GM21360 (cell line): Measurements from ENCODE around the gene HLA-E.
"Not testable (repeated sequence)": the region's sequence is repeated elsewhere in the genome, so short reads cannot be mapped to it uniquely, and the experiment has no call there.

Source experiments
- ATAC-seq: cut with Tn5 transposase; IDR thresholded peaks from one replicate; pipeline ENCODE4 v1.9.1; 2021; ENCODE audit warnings: mild to moderate bottlenecking, moderate library complexity; ENCODE audit not compliant: unreplicated experiment

The HLA-E gene

DNA sequence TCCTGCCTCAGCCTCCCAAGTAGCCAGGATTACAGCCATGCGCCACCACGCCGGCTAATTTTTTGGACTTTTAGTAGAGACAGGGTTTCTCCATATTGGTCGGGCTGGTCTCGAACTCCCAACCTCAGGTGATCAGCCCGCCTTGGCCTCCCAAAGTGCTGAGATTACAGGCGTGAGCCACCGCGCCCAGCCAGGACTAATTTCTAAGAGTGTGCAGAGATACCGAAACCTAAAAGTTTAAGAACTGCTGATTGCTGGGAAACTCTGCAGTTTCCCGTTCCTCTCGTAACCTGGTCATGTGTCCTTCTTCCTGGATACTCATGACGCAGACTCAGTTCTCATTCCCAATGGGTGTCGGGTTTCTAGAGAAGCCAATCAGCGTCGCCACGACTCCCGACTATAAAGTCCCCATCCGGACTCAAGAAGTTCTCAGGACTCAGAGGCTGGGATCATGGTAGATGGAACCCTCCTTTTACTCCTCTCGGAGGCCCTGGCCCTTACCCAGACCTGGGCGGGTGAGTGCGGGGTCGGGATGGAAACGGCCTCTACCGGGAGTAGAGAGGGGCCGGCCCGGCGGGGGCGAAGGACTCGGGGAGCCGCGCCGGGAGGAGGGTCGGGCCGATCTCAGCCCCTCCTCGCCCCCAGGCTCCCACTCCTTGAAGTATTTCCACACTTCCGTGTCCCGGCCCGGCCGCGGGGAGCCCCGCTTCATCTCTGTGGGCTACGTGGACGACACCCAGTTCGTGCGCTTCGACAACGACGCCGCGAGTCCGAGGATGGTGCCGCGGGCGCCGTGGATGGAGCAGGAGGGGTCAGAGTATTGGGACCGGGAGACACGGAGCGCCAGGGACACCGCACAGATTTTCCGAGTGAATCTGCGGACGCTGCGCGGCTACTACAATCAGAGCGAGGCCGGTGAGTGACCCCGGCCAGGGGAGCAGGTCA, at the start of gene HLA-E:
Gene HLA-E (plus strand): TSS at position 429 of the 945 bp plus-strand sequence. CDS start 23 bp downstream, at position 452.
- ATAC-seq, result peak; percentile 70

DNA sequence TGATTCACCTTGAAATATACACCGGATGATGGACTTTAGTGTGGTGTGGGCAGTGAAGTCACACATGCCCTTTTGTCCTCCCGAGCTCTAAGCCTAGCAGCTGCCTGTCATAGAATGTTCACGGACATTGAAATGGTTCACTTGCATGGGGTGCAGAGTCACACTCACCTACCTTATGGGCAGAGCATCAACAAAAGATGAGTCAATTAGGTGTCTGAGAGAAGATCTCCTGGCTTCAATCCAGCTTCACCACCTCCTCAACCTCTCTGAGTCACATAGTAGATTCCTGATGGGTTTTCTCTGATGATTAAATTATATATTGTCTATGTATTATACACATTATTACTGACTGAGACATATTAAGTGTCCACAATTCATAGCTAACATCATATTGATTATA, 48.1 kb upstream of the HLA-E start:
- no peak for ATAC-seq

DNA sequence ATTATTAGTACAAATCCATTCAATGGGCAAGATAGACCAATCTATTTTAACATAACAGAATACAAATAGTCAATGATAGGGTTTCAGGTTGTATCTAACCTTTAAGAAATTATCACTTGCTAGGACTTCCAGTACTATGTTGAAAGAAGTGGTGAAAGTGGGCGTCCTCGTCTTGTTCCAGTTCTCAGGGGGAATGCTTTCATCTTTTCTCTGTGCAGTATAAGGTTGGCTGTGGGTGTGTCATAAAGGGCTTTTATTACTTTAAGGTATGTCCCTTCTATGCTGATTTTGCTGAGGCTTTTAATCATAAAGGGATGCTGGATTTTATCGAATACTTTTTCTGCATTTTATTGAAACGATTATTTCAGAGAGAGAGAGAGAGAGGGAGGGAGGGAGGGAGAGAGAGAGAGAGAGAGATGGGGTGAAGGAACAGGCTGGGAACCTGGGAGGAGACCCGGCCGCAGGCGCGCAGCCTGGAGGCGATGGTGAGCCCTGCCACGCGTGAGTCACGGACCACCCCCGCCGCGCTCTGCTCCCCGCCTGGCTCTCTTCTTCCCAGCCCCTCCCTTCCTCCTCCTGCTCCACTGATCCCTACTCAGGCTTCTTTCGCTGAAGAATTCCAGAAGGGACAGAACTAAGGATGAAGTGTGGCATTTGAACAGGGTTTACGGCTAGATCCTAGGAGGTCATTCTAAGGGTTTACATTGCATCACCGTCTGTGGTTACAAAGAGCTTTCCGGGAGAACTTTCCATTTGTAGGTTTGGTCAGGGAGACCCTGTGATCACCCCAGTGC, 45.5 kb upstream of the HLA-E start:
- no peak for ATAC-seq

DNA sequence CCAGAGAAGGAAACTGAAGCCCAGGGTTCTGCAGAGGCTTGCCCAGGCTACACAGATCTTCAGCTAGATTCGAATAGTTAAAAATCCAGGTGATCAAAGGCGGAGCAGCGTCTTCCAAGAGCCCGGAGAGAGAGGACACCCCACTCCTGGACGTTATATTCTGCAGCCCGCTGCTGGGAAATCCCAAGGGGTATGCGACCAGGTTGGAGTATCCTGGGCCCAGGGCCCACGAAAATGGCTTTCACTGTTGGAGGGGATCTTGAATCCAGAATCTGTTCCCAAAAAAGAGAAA, 44.9 kb upstream of the HLA-E start:
- ATAC-seq, result no peak

DNA sequence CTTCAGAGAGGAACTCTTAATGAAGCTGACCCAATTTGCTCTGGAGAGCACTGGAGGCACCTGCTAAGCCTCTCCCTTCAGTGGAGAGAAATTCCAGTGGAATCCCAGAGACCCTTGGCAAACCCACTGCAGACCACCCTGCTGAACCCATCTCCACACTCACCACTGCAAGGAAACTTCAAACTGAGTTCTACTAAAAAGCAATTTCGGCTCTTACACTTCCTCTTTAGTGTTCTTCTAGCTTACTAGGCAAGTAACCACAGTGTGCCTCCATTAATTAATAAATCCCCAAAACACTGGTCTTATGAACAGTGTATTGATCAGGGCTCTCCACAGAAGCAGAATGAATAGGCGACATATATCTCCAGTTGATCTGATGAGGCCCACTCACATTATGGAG, 43.0 kb upstream of the HLA-E start:
- no peak for ATAC-seq

DNA sequence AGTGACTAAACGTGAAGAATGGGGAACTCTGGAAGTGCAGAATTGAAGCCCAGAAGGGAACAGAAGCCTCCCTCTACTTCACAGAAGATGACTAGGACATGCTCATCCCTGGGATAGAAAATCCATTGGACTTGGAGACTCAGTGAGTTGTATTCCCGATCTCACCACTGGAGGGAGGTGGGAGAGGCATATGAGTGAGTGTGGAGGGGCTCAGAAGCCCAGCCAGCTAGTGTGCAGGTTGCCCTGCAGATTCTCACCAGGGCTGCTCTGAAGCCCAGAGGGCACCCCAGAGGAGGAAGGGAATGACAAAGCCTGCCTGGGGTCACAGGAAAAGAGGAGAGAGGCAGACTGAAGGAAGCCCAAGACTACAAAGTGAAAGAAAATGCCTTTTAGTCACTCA, 42.1 kb upstream of the HLA-E start:
- no peak for ATAC-seq

DNA sequence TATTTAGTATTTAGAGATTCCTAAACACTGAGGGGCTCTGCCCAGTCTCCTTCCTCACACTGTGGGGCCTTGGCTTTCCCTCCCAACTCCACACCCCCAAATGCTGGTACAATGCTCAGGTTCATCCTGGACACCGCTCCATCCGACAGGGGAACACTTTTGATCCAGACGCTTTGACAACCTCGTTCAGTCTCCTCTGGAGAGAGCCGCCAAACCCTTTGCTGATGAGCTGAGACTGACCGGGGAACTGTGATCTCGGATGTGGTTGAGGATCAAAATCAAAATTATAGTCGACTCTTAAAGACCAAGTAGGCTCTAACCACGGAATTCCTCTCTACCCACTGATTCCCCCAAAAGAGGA, 38.8 kb upstream of the HLA-E start:
- ATAC-seq, result no peak

DNA sequence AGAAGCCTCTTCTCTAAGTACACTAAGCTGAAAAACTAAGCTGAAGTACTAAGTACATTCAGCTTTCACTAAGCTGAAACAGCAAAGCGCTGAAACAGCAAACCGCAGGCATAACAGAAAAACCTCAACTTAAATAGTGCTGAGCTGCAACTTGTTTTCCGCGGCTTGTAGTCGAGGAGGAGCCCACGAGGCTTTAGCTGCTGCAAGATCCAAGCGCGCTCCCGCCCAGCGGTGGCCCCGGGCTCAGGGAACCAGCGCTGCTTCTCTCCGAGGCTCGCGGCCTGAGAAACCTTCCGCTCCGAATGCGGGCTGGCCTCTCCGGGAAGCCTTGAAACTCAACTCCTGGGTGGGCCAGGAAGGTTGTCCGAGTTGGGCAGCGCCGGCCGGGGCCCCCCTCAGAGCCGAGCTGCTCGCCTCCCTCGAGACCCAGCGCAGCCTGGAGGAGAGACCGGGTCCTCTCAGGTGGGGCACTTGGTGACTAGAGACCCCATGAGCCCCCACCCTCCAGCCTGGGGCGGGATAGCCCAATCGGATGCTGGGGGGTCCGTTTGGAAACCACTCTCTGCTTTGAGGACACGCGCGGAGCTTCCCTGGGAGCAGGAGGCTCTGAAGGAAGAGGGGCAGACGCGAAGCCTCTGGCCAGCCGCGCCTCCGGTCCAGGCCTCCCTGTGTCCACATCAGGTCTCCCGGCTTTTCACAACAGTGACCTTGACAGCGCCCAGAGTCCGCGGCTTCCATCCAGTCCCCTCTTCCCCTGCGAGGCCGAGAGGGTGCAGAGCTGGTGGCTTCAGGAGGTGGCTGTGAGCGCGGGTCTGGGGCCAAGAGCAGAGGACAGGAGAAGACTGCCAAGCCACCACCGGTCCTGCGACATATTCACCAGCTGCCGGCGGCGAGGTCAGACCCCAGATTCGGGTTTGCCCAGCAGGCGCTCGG, 38.1 kb upstream of the HLA-E start:
- no peak for ATAC-seq

DNA sequence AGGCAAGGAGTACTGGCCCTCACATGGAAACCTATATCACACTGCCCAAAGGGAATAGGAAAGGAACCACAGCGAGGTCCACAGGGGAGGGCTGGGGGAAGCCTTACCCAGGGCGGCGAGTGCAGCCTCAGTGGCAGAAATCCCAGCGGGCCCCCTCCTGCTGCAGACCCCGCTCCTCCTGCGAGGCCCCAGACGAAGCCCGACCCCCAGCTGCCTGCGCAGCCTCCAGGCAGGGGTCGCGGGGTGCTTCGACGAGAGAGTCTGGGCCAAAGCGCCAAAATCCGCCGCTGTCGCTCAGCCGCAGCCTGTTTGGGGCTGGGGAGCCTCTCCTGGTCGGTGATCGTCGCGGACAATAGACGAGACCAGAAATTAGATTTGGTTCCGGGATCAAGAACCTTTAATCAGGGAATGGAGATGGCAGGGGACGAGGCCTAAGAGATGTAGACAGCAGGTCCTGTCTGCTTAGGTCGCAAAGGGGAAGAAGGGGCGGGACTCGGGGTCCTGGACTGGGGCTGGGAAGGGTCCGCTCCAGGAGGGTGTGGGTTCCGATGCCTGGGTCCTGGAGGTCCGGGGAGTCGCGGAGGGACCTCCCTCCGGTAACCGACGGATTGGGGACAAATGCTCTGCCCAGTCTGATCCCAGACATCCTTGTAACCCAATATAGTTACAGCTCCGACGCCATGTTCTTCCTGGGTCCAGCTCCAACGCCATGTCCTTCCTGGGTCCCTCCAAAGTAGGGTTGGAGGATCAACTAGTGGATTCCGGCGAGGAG, 36.4 kb upstream of the HLA-E start:
- no peak for ATAC-seq

DNA sequence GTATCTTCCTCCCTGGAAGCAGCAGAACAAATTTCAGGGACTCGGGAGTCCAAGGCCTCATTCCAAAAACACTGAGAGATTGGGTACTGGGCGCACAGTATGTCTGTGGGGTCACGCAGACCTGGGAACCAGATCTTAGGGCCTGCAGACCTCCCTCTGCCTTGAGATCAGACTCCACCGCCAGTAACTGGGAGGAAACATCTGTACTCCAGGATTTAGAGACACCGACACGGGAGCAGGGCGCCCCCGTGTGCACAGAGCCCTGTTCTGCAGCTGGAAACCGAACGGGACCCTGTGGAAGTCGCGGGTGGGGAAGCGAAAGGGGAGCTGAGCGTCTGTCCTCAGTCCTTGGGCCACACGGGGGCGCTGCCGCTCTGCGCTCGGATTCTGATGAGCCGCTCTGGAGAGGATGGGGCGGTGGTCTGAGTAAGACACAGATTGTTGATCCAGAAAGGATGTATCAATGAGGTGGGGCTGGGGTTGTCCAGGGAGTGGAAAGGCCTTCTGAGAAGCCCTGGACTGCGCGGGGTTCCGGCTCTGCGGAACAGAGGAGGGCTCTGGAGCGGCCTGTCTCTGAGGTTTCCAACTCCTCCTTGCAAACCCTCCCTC, 35.7 kb upstream of the HLA-E start:
- no peak for ATAC-seq

DNA sequence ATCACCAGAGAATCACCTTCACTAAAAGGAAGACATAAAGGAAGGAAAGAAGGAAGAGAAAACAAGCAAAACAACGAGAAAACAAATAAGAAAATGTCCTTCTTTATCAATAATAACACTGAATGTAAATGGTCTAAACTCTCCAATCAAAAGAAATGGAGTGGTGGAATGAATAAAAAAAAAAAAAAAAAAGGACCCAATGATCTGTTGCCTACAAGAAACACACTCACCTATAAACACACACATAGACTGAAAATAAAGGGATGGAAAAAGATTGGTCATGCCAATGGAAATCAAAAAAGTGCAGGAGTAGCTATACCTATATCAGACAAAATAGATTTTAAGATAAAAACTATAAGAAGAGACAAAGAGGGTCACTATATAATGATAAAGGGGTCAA, 30.2 kb upstream of the HLA-E start:
- no peak for ATAC-seq

DNA sequence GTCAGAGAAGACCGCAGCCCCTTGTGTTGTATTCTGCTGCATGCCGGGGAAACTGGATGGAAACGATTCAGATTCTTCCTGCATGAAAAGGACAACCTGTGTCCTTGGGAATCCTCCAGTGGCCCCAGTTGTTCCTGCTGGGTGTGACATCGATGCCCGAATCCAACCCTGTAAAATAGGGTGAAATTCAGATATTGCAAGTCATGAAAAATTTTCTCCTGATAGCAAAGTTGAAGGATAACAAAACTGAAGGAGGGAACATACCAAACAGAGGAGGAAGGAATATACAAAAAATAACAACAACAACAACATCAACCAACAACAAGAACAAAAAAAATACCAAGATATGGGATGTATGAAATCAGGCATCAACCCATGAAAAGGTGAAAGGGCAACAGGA, 28.3 kb upstream of the HLA-E start:
- ATAC-seq, result no peak

DNA sequence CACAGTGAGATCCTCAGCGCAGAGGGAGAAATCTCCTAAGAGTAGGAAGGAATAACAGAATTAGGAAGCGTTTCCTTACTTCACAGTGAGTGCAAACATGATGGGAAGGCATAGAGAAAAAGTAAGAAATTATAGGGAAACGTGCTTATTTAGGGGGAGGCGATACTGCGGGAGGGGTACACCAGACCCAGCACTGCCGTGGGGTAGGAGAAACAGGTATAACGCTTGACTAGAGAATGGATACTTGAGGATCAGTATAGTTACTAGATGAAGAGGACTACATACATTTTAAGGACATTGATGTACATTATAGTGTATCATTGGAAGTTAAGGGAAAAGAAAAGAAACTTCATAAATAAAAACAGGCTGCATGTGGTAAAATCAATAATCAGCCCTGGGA, 26.8 kb upstream of the HLA-E start:
- no peak for ATAC-seq

DNA sequence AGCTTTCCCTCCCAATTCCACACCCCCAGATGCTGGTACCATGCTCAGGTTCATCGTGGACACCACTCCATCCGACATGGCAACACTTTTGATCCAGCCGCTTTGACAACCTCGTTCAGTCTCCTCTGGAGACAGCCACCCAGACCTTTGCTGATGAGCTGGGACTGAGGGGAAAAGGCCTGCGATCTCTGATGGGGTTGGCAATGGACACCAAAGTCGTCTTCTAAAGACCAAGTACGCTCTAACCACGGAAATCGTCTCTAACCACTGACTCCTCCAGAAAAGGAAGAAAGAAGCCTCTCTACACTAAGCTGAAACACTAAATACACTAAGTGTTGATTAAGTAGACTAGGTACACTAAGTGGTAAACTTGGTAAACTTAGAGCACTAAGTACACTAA, 26.1 kb upstream of the HLA-E start:
- no peak for ATAC-seq

DNA sequence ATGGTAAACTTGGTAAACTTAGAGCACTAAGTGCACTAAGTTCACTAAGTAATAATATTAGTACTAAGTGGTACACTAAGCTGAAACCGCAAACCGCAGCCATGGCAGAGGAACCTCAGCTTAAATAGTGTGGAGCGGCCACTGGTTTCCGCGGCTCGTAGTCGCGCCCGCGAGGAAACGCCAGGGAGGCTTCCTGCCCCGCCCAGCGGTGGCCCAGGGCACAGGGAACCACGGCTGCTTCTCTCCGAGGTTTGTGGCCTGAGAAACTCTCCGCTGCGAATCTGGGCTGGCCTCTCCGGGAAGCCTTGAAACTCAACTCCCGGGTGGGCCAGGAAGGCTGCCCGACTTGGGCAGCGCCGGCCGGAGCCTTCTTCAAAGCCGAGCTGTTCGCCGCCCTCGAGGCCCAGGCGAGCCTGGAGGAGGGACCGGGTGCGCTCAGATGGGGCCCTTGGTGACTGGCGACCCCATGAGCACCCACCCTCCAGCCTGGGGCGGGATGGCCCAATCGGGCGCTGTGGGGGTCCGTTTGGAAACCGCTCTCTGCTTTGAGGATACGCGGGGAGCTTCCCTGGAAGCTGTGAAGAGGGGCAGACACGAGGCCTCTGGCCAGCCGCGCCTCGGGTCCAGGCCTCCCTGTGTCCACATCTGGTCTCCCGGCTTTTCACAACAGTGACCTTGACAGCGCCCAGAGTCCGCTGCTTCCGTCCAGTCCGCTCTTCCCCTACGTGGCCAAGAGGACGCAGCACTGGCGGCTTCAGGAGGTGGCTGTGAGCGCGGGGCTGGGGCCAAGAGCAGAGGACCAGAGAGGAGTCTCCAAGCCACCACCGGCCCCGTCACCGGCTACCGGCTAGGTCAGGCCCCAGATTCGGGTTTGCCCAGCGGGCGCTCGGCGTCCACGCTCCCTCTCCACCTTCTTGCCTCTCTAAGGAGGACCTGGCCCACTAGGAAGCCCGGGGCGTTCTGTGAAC, 25.4 kb upstream of the HLA-E start:
- ATAC-seq, result no peak

DNA sequence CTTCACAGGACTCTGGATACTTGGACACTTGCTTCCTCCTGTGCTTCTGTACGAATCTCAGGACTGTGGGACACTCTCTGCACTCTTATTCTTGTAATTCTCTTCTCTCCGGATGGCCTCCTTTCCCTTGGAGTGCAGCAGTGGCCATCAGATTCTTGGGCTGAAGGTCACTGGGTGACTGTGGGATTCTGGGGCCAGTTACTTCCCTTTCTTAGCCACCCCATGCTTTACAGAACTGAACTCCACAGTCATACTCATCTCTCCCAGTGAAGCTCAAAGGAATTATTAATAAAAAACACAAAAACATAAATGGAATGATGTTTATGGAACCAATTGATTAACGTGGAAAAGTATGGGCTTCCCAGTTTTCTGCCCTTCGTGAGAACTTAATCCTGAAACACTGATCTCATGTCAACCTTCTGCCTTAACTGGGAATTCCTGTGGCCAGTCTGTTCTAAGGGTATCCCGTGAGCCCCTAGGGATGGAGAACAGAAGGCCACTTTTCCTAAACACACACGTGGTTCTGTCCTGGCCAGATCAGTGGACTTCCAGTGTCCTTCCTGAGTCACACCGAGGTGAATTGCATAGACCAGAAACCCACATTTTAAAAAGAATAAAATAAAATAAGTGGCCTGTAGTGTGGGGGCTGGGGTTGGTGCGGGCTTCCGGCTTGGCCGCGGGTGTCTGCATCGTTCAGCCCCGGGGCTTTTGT, 23.6 kb upstream of the HLA-E start:
- ATAC-seq, result no peak

DNA sequence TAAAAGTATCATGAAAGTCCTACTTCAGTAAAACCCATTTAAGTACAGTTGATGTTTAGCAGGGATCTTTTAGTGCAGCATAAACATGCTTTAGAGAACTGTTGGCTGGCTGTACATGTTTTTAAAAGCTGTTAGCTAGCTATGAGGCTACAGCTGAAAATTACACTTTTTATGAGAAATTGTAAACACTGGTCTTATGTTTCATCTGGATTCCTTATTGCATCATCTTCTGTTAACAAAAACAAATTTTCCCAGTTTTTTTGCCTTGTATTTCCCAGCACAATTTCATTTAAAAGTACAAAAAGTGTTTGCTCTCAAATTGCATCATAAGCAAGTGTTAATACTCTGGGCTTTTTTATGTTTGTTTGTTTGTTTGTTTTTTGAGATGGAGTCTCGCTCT, 18.3 kb upstream of the HLA-E start:
- no peak for ATAC-seq

DNA sequence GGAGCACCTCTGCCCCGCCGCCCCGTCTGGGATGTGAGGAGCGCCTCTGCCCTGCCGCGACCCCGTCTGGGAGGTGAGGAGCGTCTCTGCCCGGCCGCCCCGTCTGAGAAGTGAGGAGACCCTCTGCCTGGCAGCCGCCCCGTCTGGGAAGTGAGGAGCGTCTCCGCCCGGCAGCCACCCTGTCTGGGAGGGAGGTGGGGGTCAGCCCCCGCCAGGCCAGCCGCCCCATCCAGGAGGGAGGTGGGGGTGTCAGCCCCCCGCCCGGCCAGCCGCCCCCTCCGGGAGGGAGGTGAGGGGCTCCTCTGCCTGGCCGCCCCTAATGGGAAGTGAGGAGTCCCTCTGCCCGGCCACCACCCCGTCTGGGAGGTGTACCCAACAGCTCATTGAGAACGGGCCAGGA, 14.2 kb upstream of the HLA-E start:
- ATAC-seq, result not testable (repeated sequence)
